Middle frontal gyrus (tissue), 1 donor: Measurements from ENCODE around the gene TCF7.

Source experiments
- DNase-seq: peaks from one replicate; pipeline ENCODE4 v3.0.0-alpha.2; 2015; ENCODE audit warnings: low spot score; ENCODE audit errors: extremely low spot score

Gene TCF7

GRCh38 chr5:134113363-134113889 lies 1.1 kb upstream of the TCF7 start:
- DNase-seq, result no peak

DNA sequence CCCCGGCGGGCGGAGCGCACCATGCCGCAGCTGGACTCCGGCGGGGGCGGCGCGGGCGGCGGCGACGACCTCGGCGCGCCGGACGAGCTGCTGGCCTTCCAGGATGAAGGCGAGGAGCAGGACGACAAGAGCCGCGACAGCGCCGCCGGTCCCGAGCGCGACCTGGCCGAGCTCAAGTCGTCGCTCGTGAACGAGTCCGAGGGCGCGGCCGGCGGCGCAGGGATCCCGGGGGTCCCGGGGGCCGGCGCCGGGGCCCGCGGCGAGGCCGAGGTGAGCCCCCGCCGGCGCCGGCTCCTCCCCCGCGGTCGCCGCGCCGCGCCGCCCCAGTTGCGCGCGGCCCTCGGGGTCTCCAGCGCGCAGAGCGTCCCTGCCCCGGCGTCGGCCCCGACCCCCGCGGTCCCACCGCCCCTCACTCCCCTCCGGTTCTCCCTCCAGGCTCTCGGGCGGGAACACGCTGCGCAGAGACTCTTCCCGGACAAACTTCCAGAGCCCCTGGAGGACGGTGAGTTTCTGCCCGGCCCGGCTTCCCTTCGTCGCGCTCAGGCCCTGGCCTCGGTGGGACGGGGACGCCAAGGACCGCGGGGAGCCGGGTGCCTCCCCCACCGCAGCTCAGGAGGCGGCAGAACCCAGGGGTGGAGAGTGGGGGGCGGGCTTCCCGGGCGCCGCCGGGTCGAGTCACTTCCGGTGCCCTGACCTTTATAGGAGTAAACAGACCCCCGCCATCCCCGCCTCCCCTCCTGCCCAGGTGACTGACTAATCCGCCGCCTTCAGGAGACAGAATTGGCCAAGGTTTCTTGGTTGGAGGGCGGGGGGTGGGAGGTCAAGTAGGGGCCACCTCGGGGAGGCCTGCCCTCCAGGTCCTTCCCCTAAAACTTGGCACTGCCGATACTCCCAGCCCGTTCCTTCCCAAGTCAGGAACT lies 665 bp downstream of the TCF7 start:
- DNase-seq, result no peak

DNA sequence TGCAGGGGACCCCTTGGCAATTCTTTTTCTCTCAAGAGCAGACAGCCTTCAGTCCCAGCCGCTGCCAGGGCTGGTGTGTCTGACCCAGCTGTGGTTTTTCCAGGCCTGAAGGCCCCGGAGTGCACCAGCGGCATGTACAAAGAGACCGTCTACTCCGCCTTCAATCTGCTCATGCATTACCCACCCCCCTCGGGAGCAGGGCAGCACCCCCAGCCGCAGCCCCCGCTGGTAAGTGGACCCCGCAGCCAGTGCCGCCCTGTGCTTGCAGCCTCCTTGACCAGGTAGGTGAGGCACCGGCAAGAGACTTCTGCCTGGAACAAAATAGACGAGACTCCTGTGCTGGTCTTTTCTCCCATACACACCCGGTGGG lies 1.3 kb downstream of the TCF7 start:
- DNase-seq, result no peak

DNA sequence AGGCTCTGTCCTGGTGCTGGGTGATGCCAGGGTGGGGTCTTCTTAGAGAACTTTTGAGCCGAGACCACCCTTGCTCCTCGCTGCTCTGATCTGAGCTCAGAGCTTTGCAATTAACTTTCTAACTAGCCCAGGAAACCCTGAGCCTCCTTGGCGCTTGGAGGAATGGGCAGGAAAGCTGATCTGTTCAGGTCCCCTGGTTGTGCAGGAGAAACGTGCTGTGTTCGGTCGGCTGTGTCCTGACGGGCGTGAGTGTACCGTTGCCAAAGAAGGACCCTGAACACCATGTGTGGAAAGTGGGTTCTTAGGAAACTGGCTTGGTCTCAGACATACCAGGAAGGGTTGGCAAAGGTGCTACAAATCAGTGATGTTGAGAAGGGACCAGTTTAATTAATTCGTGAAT lies 1.8 kb downstream of the TCF7 start:
- DNase-seq, result no peak

- no peak for DNase-seq
Observed at GRCh38 chr5:134116789-134117761, 2.6 kb downstream of the TCF7 start.

- DNase-seq, result no peak
Observed at GRCh38 chr5:134118212-134118835, 3.8 kb downstream of the TCF7 start.

- DNase-seq, result no peak
Observed at GRCh38 chr5:134119720-134120119, 5.2 kb downstream of the TCF7 start.

DNA sequence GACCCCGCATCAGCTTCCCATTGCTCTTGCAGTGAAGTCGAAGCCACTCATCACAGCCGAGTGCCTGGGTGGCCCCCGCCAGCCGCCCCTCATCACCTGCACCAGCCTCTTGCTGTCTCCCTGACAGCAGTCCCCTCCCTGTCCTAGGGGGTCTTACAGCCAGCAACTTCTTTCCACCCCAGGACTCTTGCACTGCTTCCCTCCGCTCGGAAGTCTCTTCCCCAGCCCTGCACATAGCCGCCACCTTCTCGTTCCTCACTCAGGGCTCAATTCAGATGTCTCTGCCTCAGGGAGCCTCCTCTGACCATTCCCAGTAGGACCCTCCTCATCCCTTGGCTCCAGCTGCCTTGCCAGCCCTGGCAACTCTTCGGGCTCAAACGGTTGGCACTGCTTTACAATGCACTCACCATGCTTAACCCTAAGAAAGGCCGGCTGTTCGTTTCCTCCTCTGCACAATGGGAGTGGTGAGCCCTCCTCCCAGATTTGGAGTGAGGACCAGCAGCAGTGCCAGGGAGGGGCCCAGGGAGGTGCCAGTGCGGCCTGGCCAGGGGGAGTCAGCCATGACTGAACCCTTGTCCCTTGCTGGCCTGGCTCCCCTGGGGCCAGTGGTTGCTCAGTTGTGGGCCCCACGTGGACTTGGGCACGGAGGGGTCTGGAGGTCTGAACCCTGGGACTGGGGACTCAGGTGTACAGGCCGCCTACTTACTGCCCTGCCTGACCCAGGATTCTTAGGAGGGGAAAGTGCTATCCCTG lies 6.1 kb downstream of the TCF7 start:
- no peak for DNase-seq

DNA sequence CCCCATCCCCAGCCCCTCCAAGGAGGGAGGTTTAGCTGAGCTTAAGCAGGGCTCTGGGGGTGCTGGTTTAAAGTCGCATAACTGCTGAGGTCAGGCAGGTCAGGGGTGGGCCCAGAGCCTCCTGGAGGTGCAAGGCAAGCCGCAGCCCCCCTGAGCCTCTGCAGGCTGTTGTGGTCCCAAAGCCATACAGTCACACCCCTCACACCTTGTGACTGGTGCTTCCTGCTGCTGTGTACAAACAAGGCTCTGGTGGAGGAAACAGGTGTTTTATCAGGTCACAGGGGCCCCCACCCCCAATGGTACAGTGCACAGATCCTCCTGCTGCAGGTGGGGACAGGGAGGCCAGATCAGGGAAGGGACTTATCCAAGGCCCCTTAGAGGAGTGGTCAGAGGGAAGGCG lies 8.0 kb downstream of the TCF7 start:
- DNase-seq, result no peak

DNA sequence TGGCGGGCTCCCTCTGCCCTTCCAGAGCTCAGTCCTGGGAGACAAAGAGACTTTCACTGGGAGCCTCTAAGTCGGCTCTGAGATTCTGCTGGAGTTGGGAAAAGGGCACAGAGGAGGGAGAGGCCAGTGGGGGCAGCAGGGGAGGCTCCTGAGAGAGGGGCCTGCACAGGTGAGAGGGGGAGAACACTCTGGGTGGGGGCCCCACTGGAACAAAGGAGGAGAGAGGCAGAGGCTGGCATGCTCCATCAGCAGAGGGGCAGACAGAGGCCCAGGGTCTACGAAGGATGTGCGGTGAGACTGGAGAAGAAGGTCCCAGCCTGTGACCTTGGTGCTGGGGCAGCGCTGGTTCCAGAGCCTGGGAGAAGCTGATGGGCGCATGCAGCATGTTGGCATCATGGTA lies 8.9 kb downstream of the TCF7 start:
- no peak for DNase-seq

DNA sequence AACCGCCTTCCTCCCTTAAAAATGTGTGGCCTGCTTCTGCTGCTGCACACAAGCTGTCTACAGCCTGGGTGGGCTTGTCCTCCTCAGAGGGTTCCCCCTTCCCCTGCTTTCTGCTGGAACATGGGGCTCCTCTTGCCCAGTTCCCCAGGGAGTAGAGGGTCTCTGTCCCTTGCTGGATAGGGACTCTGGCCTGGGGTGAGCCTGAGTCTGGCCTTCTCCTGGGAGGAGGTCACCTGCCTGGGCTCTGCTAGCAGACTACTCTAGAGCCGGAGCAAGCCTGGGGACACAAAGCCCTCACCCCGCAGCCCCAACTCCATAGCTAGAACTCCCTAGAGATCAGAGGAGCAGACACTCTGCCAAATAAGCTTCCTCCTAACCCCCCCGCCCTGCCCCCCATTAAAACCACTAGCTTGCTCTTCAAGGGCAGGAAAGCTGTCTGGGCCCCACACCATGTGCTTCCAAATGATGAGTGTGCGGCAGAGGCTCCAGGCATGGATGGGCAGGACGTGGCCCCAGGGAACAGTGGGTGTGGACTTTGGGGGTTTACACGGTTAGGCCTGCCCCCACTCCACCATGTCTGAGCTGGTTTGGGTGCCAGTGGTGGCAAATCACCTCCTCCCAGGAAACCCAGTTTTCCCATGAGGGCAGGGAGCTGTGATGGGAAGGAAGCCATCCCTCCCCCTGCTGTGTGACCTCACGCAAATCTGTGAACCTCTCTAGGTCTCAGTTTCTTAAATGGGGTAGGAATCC lies 10.0 kb downstream of the TCF7 start:
- no peak for DNase-seq

DNA sequence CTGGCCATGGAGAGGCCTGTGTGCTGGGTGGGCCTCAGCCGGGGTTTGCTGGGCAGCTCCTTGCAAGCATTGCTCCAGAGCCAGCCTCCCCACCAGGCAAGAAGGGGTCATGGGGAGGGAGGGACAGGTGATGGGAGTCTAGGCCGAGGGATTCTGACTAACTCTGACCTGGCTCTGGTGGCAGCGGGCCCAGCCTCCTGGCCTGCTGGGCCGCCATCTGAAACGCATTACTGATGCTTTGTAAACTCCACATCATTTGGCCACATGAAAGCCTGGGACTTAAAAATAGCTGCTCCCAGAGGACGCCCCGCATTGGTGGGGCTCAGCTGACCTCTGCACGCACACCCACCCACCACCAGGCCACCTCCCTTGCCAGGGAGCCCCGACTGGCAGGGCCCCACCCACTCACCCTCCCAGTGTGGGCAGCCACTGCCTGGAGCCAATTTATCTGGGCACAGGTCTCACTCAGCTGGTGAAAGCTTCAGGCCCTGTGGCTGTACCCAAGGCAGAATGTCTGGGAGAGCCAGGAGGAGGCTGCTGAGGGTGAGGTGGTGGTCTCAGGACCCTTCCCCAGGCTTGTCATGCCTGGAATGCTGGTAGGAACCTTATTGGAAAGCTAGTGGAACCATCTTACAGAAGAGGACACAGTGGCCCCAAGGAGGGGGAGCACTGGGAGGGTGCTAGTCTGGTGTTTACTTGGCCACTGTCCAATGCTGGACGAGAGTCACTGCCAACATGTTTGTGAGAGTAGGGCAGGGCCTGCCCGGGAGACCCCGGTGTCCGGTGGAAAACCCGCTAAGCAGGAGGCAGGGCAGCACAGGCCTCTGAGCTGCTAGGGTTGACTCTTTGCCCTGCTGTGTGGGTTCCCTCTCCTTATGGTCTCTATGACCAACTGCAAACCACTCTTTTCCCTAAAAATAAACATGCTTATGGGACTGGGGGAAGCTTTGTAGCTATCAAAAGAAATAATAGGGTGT lies 10.8 kb downstream of the TCF7 start:
- DNase-seq, result no peak

DNA sequence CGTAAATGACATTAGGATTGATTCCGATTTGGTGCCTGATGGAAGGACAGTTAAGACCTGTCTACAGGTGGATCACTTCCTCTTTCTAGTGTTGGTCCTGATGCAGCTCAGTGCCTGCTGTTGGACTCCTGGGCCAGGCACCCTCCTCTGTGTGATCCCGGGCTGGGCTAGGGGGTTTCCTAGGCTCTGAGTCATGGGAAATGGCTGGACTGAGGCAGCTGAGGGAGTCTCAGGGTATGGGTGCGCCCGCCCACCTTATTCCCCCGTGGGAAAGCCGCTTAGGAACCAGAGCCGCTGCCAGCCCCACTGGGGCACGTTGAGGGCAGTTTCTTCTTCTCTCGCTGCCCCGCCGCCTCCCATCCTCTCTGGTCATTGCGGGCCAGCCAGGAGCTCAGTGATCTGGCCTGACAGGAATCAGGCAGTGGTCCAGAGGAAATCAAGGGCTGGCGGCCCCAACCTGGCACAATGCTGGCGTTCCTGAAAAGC lies 12.9 kb downstream of the TCF7 start:
- DNase-seq, result no peak

GRCh38 chr5:134127988-134128647 lies 13.6 kb downstream of the TCF7 start:
- no peak for DNase-seq

- no peak for DNase-seq
Observed at GRCh38 chr5:134128648-134128995, 14.1 kb downstream of the TCF7 start.

GRCh38 chr5:134129411-134130238 lies 15.1 kb downstream of the TCF7 start:
- DNase-seq, result no peak

DNA sequence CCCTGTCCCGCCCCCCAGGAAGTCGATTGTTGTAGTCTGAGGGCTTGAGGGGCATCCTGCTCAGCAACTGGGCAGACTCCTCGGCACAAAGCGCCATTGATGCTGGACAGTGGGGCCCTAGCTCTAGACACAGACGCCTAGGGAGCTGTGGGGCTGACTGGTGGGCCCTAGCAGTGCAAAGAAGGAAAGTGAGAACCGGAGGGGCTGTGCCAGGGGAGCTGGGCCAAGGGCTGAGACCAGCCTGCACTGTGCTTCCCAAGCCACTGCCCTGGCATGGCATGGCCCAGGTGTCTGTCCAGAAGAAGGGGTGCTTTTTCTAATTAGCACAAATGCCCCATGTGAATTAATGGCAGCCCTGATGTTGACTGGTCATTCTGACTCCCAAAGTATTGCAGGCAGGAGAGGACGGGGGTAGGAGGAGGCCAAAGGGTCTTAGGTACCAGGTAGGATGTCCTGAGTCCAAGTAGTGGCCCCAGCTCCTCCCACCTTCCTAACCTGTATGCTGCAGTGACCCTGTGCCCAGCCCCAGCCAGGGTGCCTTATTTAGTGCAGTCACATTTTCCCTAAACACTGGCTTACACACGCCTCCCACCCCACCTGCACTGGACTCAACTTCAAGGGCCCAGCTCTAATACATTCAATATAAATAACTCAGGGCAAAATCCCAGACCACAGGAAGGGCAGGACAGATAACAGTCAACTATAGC lies 15.9 kb downstream of the TCF7 start:
- no peak for DNase-seq
